IMR-90 (cell line): Measurements from ENCODE around the gene LRRC40. TPM values are rescaled to one million over a fixed set of nuclear protein-coding genes. Genes with fewer than 3 reads are reported as not detected.

Experiments used
- ATAC-seq: fragments of 200-7000 bp; cut with Tn5 transposase; 2 replicates; pipeline ENCODE4 v1.9.1; 2020; ENCODE audit warnings: low read depth, mild to moderate bottlenecking, moderate library complexity
- BruUV-seq: library from RNA; stranded (reverse); fragments of 400-500 nt; replicated peaks from 2 replicates; lab custom pipeline; 2021; lab: Mats Ljungman, UMichigan
- CTCF ChIA-PET: fragments of 300-600 bp; formaldehyde crosslinking; extraction: SDS; loops from one replicate; lab custom pipeline; 2021; ENCODE audit warnings: antibody characterized with exemption; lab: Yijun Ruan, JAX
- POLR2A ChIA-PET: fragments of 300-600 bp; sonication (Branson Sonifier 250); formaldehyde crosslinking; loops from one replicate; lab custom pipeline; 2022; ENCODE audit warnings: antibody characterized with exemption; ENCODE audit not compliant: unreplicated experiment; lab: Charles Lee
- DNase-seq: peaks from one replicate; pipeline ENCODE4 v3.0.0; 2013
- H2AFZ ChIP-seq: replicated peaks from 2 replicates; pipeline ENCODE3; 2013; ENCODE audit warnings: low read length, mild to moderate bottlenecking; ENCODE audit not compliant: poor library complexity
- H2AK5ac ChIP-seq: 2 replicates; pipeline ENCODE4 v1.6.1; 2013; ENCODE audit warnings: low read depth, low read length, inconsistent platforms
- H2AK9ac ChIP-seq: replicated peaks from 2 replicates; pipeline ENCODE3; 2013; ENCODE audit warnings: mild to moderate bottlenecking, low read depth, low read length, moderate library complexity; ENCODE audit not compliant: poor library complexity
- H2BK120ac ChIP-seq: 2 replicates; pipeline ENCODE4 v1.6.1; 2013; ENCODE audit warnings: low read depth, low read length, inconsistent platforms
- H2BK15ac ChIP-seq: 3 replicates; pipeline ENCODE4 v1.6.1; 2013; ENCODE audit warnings: low read depth, low read length, inconsistent platforms
- H2BK20ac ChIP-seq: 2 replicates; pipeline ENCODE4 v1.6.1; 2013; ENCODE audit warnings: low read depth, mild to moderate bottlenecking, inconsistent platforms, low read length, moderate library complexity
- H2BK5ac ChIP-seq: 2 replicates; pipeline ENCODE4 v1.6.1; 2013; ENCODE audit warnings: mild to moderate bottlenecking, low read depth, low read length, inconsistent platforms; ENCODE audit not compliant: poor library complexity, severe bottlenecking
- H3K14ac ChIP-seq: replicated peaks from 2 replicates; pipeline ENCODE4 v1.6.1; 2013; ENCODE audit warnings: low read depth, low read length, inconsistent platforms
- H3K18ac ChIP-seq: 2 replicates; pipeline ENCODE4 v1.6.1; 2013; ENCODE audit warnings: low read depth, low read length, control low read depth
- H3K23ac ChIP-seq: 2 replicates; pipeline ENCODE4 v1.6.1; 2013; ENCODE audit warnings: low read depth, low read length, inconsistent platforms
- H3K27ac ChIP-seq: 2 replicates; pipeline ENCODE4 v1.5.1; 2013; ENCODE audit warnings: mild to moderate bottlenecking, control low read depth, low read length; ENCODE audit not compliant: insufficient read depth
- H3K27me3 ChIP-seq: 2 replicates; pipeline ENCODE4 v1.6.1; 2013; ENCODE audit warnings: low read length; ENCODE audit not compliant: control insufficient read depth, insufficient read depth
- H3K36me3 ChIP-seq: 2 replicates; pipeline ENCODE4 v1.6.1; 2013; ENCODE audit warnings: low read length, mixed read lengths; ENCODE audit not compliant: control insufficient read depth, insufficient read depth
- H3K4ac ChIP-seq: 2 replicates; pipeline ENCODE4 v1.6.1; 2013; ENCODE audit warnings: low read depth, low read length, inconsistent platforms
- H3K4me1 ChIP-seq: 2 replicates; pipeline ENCODE4 v1.6.1; 2013; ENCODE audit warnings: low read length, mixed read lengths; ENCODE audit not compliant: control insufficient read depth, insufficient read depth
- H3K4me2 ChIP-seq: 2 replicates; pipeline ENCODE4 v1.6.1; 2013; ENCODE audit warnings: low read depth, mild to moderate bottlenecking, control low read depth, low read length, moderate library complexity
- H3K4me3 ChIP-seq: 2 replicates; pipeline ENCODE4 v1.5.1; 2013; ENCODE audit warnings: low read depth, mild to moderate bottlenecking, control low read depth, low read length, moderate library complexity; ENCODE audit not compliant: insufficient read depth
- H3K56ac ChIP-seq: 2 replicates; pipeline ENCODE4 v1.6.1; 2013; ENCODE audit warnings: low read length, inconsistent platforms; ENCODE audit not compliant: insufficient read depth; ENCODE audit errors: extremely low read depth
- H3K79me1 ChIP-seq, 2 experiments: 2 replicates each; pipeline ENCODE4 v1.6.1; 2013; ENCODE audit warnings: low read length in 2 of 2, inconsistent platforms in 1 of 2, low read depth in 1 of 2
- H3K9ac ChIP-seq: 2 replicates; pipeline ENCODE4 v1.6.1; 2013; ENCODE audit warnings: low read depth, low read length, control low read depth
- H3K9me1 ChIP-seq: 2 replicates; pipeline ENCODE4 v1.6.1; 2013; ENCODE audit warnings: low read length, inconsistent platforms; ENCODE audit not compliant: insufficient read depth
- H3K9me3 ChIP-seq: 2 replicates; pipeline ENCODE4 v1.6.1; 2013; ENCODE audit warnings: low read length; ENCODE audit not compliant: control insufficient read depth, insufficient read depth
- H4K20me1 ChIP-seq: 2 replicates; pipeline ENCODE4 v1.6.1; 2013; ENCODE audit warnings: low read length, inconsistent platforms; ENCODE audit not compliant: insufficient read depth
- H4K5ac ChIP-seq: 2 replicates; pipeline ENCODE4 v1.6.1; 2013; ENCODE audit warnings: mild to moderate bottlenecking, low read depth, low read length, control low read depth
- H4K8ac ChIP-seq, 2 experiments: 2 replicates each; pipeline ENCODE4 v1.6.1; 2013; ENCODE audit warnings: low read depth in 2 of 2, low read length in 2 of 2, control low read depth in 1 of 2, inconsistent platforms in 1 of 2
- H4K91ac ChIP-seq: 2 replicates; pipeline ENCODE4 v1.6.1; 2013; ENCODE audit warnings: low read depth, low read length, inconsistent platforms; ENCODE audit not compliant: insufficient read depth
- BHLHE40 ChIP-seq: fragments of 150-350 bp; IDR thresholded peaks from 2 replicates; pipeline ENCODE4 v1.6.1; 2016; ENCODE audit warnings: mild to moderate bottlenecking, low read depth, low read length
- CHD1 ChIP-seq: IDR thresholded peaks from 2 replicates; pipeline ENCODE4 v1.6.1; 2012; ENCODE audit warnings: low read depth, low read length, improper control_type of control experiment
- FOS ChIP-seq: fragments of 150-350 bp; IDR thresholded peaks from 2 replicates; pipeline ENCODE4 v1.6.1; 2016; ENCODE audit warnings: low read depth, low read length
- MAFK ChIP-seq: IDR thresholded peaks from 2 replicates; pipeline ENCODE4 v1.6.1; 2012; ENCODE audit warnings: low read depth, low read length, improper control_type of control experiment
- MAZ ChIP-seq: IDR thresholded peaks from 2 replicates; pipeline ENCODE4 v1.6.1; 2012; ENCODE audit warnings: low read depth, mild to moderate bottlenecking, low read length, improper control_type of control experiment, moderate library complexity, borderline replicate concordance
- MXI1 ChIP-seq: IDR thresholded peaks from 2 replicates; pipeline ENCODE4 v1.6.1; 2012; ENCODE audit warnings: low read depth, mild to moderate bottlenecking, low read length, moderate library complexity, borderline replicate concordance
- NFE2L2 ChIP-seq: fragments of 150-350 bp; IDR thresholded peaks from 2 replicates; pipeline ENCODE4 v1.6.1; 2016; ENCODE audit warnings: low read depth, mild to moderate bottlenecking, low read length
- POLR2A ChIP-seq: IDR thresholded peaks from 2 replicates; pipeline ENCODE4 v1.6.1; 2012; ENCODE audit warnings: mild to moderate bottlenecking, low read depth, low read length
- RAD21 ChIP-seq: IDR thresholded peaks from 2 replicates; pipeline ENCODE4 v1.6.1; 2012; ENCODE audit warnings: low read length, improper control_type of control experiment
- RCOR1 ChIP-seq: IDR thresholded peaks from 2 replicates; pipeline ENCODE4 v1.6.1; 2012; ENCODE audit warnings: mild to moderate bottlenecking, low read length, improper control_type of control experiment; ENCODE audit not compliant: insufficient replicate concordance
- RFX5 ChIP-seq: IDR thresholded peaks from 2 replicates; pipeline ENCODE4 v1.8.0; 2012; ENCODE audit warnings: low read depth, mild to moderate bottlenecking, low read length, moderate library complexity
- SMC3 ChIP-seq: fragments of 150-350 bp; IDR thresholded peaks from 2 replicates; pipeline ENCODE4 v1.6.1; 2016; ENCODE audit warnings: low read depth, mild to moderate bottlenecking, antibody characterized with exemption, low read length, moderate library complexity
- WGBS, 2 experiments: methylation state at CpG; one replicate each; pipeline versions ENCODE4 v1.1.5 to v1.1.7; 2013; ENCODE audit warnings: missing lambda C conversion rate in 2 of 2; ENCODE audit not compliant: insufficient read length in 1 of 2; ENCODE audit errors: extremely low coverage in 2 of 2; 5-methylcytosine and 5-hydroxymethylcytosine counted together
- dilution Hi-C: fragments of 300-500 bp; cut with HindIII; formaldehyde crosslinking; loops from one replicate; pipeline ENCODE4 v1.14.3; 2018; ENCODE audit warnings: low sequenced_read_pairs; ENCODE audit not compliant: unreplicated experiment
- in situ Hi-C: fragments of 300-500 bp; cut with MboI; formaldehyde crosslinking; loops from 3 replicates; pipeline ENCODE4 v1.14.3; 2019; ENCODE audit warnings: low sequenced_read_pairs, inconsistent platforms, mixed read lengths
- intact Hi-C: fragments of 100-400 bp; cut with micrococcal nuclease; formaldehyde crosslinking; loops from 2 replicates; pipeline ENCODE4 v1.10.0; 2022
- polyA plus RNA-seq, 3 experiments: library from polyadenylated mRNA; depleted of rRNA; stranded (reverse); fragments of >200 nt; gene quantifications; 2 replicates each; pipeline ENCODE4 v1.2.3, GENCODE V29; 2012; ENCODE audit warnings: low replicate concordance in 1 of 3
- total RNA-seq: library from RNA; depleted of rRNA; stranded (reverse); fragments of >200 nt; gene quantifications from 2 replicates; pipeline ENCODE4 v1.2.3, GENCODE V29; 2012
- TF ChIP-seq, protein P1 (sequence below): fragments of 150-350 bp; IDR thresholded peaks from 2 replicates; pipeline ENCODE4 v1.6.1; 2017; ENCODE audit warnings: mild to moderate bottlenecking, antibody characterized with exemption, low read length, low read depth
- TF ChIP-seq, protein P2 (sequence below): conservative IDR thresholded peaks from 2 replicates; pipeline ENCODE4 v1.5.1; 2012; ENCODE audit warnings: mild to moderate bottlenecking, low read depth, low read length, improper control_type of control experiment
- TF ChIP-seq, protein P3 (sequence below): fragments of 150-350 bp; IDR thresholded peaks from 2 replicates; pipeline ENCODE4 v1.6.1; 2016; ENCODE audit warnings: low read depth, mild to moderate bottlenecking, low read length, moderate library complexity, borderline replicate concordance

LRRC40 gene
- total and polyA plus RNA-seq, 2 of the 4 experiments (the other 2 are of a cell fraction): 11.1 to 17.4 TPM

DNA sequence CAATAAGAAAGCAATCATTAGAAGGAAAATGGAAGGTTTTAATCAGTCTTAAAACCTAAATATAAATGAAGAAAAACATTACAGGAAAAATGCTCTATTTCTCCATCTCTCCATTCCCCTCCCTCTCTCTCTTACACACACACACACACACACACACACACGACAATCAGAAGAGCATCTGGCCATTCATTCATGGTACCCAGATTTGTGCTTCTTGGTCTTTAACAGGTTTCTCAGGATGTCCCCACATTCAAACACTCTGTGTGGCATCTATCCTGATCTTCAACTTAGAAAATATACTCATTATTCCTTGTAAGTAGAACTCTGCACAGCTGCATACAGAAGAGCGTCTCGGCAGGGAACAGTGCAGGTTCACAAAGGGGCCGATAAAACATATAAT is 779 bp downstream of the LRRC40 start:
- H3K4me2 ChIP-seq: peak overlapping the region; percentile 98
- no peak overlapping the region for H3K23ac ChIP-seq
- ChIA-PET POLR2A (no interaction called here), CTCF (no interaction called here)
- in situ Hi-C loops (no loop called here), intact Hi-C loops (loop anchor here (2.0 kb wide), 1 partner anchor 14 kb away; no protein-coding TSS in a partner anchor), dilution Hi-C loops (no loop called here)
- no peaks in the 10 kb centered on the region for H3K9me3 ChIP-seq
- peaks cover 7% of the 10 kb centered on the region for H3K36me3 ChIP-seq
- H2AFZ ChIP-seq: no peak overlapping the region
- H3K18ac ChIP-seq: no peak overlapping the region
- H3K27ac ChIP-seq: no peak overlapping the region
- no TSS peak for BruUV-seq
- peaks cover 6% of the 10 kb centered on the region; the same call in 1 of the 2 replicates for H4K20me1 ChIP-seq
- no peak overlapping the region for H3K56ac ChIP-seq
- no peak overlapping the region for H2AK9ac ChIP-seq
- no peak overlapping the region for H2AK5ac ChIP-seq
- H3K14ac ChIP-seq: no peak overlapping the region
- H3K27me3 ChIP-seq: no peaks in the 10 kb centered on the region
- TF ChIP-seq, protein P1, sequence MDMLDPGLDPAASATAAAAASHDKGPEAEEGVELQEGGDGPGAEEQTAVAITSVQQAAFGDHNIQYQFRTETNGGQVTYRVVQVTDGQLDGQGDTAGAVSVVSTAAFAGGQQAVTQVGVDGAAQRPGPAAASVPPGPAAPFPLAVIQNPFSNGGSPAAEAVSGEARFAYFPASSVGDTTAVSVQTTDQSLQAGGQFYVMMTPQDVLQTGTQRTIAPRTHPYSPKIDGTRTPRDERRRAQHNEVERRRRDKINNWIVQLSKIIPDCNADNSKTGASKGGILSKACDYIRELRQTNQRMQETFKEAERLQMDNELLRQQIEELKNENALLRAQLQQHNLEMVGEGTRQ: no peak
- no peak for TF ChIP-seq POLR2A
- TF ChIP-seq MXI1: no peak
- no peak for TF ChIP-seq RFX5
- no peak for TF ChIP-seq MAZ
- TF ChIP-seq RCOR1: no peak
- TF ChIP-seq NFE2L2: no peak
- TF ChIP-seq MAFK: no peak
- TF ChIP-seq, protein P2, sequence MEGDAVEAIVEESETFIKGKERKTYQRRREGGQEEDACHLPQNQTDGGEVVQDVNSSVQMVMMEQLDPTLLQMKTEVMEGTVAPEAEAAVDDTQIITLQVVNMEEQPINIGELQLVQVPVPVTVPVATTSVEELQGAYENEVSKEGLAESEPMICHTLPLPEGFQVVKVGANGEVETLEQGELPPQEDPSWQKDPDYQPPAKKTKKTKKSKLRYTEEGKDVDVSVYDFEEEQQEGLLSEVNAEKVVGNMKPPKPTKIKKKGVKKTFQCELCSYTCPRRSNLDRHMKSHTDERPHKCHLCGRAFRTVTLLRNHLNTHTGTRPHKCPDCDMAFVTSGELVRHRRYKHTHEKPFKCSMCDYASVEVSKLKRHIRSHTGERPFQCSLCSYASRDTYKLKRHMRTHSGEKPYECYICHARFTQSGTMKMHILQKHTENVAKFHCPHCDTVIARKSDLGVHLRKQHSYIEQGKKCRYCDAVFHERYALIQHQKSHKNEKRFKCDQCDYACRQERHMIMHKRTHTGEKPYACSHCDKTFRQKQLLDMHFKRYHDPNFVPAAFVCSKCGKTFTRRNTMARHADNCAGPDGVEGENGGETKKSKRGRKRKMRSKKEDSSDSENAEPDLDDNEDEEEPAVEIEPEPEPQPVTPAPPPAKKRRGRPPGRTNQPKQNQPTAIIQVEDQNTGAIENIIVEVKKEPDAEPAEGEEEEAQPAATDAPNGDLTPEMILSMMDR: no peak
- TF ChIP-seq RAD21: no peak
- no peak for TF ChIP-seq CHD1
- TF ChIP-seq SMC3: no peak
- TF ChIP-seq, protein P3, sequence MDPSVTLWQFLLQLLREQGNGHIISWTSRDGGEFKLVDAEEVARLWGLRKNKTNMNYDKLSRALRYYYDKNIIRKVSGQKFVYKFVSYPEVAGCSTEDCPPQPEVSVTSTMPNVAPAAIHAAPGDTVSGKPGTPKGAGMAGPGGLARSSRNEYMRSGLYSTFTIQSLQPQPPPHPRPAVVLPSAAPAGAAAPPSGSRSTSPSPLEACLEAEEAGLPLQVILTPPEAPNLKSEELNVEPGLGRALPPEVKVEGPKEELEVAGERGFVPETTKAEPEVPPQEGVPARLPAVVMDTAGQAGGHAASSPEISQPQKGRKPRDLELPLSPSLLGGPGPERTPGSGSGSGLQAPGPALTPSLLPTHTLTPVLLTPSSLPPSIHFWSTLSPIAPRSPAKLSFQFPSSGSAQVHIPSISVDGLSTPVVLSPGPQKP: no peak
- TF ChIP-seq BHLHE40: no peak
- no peak for TF ChIP-seq FOS
- no peak overlapping the region for H2BK20ac ChIP-seq
- no peak overlapping the region for H4K91ac ChIP-seq
- no CpG with 5 or more reads among the region's 4 CpGs for WGBS, 2 experiments
- H2BK120ac ChIP-seq: no peak overlapping the region
- ATAC-seq: no peak
- peak overlapping the region; percentile 88 for H3K9ac ChIP-seq
- H3K4me3 ChIP-seq: peak overlapping the region; percentile 81
- peak; percentile 6 for DNase-seq
- H3K4ac ChIP-seq: no peak overlapping the region
- no peak overlapping the region for H2BK15ac ChIP-seq
- H4K5ac ChIP-seq: peak overlapping the region; percentile 89; the same call in 1 of the 2 replicates
- H3K9me1 ChIP-seq: peaks cover 2% of the 10 kb centered on the region; the same call in 1 of the 2 replicates
- H2BK5ac ChIP-seq: no peak overlapping the region
- peaks cover 1% of the 10 kb centered on the region for H3K4me1 ChIP-seq
- peaks cover 5 to 26% of the 10 kb centered on the region in 2 experiments; a peak in 3 of 4 replicates for H3K79me1 ChIP-seq
- peak overlapping the region in 1 of 2 experiments; percentile 80; a peak in 2 of 4 replicates for H4K8ac ChIP-seq
